Activated CD4-positive, alpha-beta T cell treated with anti-CD3 and anti-CD28 coated beads, Interleukin-2, amount 50 U/mL, for 16 hours (primary cell): Measurements from ENCODE around the gene ARHGAP4.

Source experiments
- DNase-seq: peaks from one replicate; pipeline ENCODE4 v3.0.0-alpha.2; 2020

Gene ARHGAP4

GRCh38 chrX:153863251-153863991 is 62.6 kb downstream of the ARHGAP4 start:
- no peak for DNase-seq

GRCh38 chrX:153862369-153863250 is 63.5 kb downstream of the ARHGAP4 start:
- no peak for DNase-seq

- DNase-seq, result no peak
Observed at GRCh38 chrX:153861733-153862310, 64.2 kb downstream of the ARHGAP4 start.

GRCh38 chrX:153861151-153861550 is 64.9 kb downstream of the ARHGAP4 start:
- no peak for DNase-seq
